GM12878 (cell line): ENCODE measurements around the gene SLC5A11. TPM values are rescaled to one million over a fixed set of nuclear protein-coding genes. Genes with fewer than 3 reads are reported as not detected.

Source experiments
- ATAC-seq: fragments of 200-7000 bp; cut with Tn5 transposase; 3 replicates; pipeline ENCODE4 v1.9.1; 2020; ENCODE audit warnings: mild to moderate bottlenecking, moderate library complexity
- BruUV-seq: library from RNA; stranded (reverse); fragments of 400-500 nt; replicated peaks from 2 replicates; lab custom pipeline; 2021; lab: Mats Ljungman, UMichigan
- CTCF ChIA-PET: fragments of 300-600 bp; sonication (Branson Sonifier 250); formaldehyde crosslinking; extraction: SDS; loops from one replicate; lab custom pipeline; 2021; ENCODE audit warnings: inconsistent platforms; lab: Yijun Ruan, JAX
- POLR2A ChIA-PET: fragments of 350-600 bp; formaldehyde crosslinking; extraction: SDS; loops from one replicate; lab custom pipeline; 2021; ENCODE audit warnings: inconsistent platforms; lab: Charles Lee
- RAD21 ChIA-PET: fragments of 300-600 bp; sonication (Branson Sonifier 250); formaldehyde crosslinking; loops from one replicate; lab custom pipeline; 2023; ENCODE audit warnings: antibody characterized with exemption; ENCODE audit not compliant: unreplicated experiment; lab: Charles Lee
- SMC1A ChIA-PET: fragments of 300-600 bp; sonication (Branson Sonifier 250); formaldehyde crosslinking; loops from one replicate; lab custom pipeline; 2023; ENCODE audit not compliant: unreplicated experiment, uncharacterized antibody; lab: Charles Lee
- DNase-seq: peaks from one replicate; pipeline ENCODE4 v3.0.0-alpha.2; 2011; ENCODE audit warnings: low read depth, low spot score
- FAIRE-seq: peaks from 3 replicates; lab custom pipeline; 2011; peaks lifted over from hg19 to GRCh38; lab: Jason Lieb, UNC
- H2AFZ ChIP-seq: 2 replicates; pipeline ENCODE4 v1.6.0; 2011; ENCODE audit warnings: low read depth, low read length, control low read depth; ENCODE audit not compliant: control insufficient read depth
- H3K27ac ChIP-seq: 2 replicates; pipeline ENCODE4 v1.5.1; 2011; ENCODE audit warnings: control low read depth; ENCODE audit not compliant: control insufficient read depth, insufficient read depth
- H3K27me3 ChIP-seq, 2 experiments: replicated peaks in 1 of 2; 2 replicates each; pipeline versions ENCODE4 v1.6.0 to v1.6.1; 2011; ENCODE audit warnings: low read length in 1 of 2; ENCODE audit not compliant: control insufficient read depth in 2 of 2, insufficient read depth in 2 of 2
- H3K36me3 ChIP-seq, 2 experiments: 2 replicates each; pipeline ENCODE4 v1.5.1; 2011; ENCODE audit warnings: low read length in 1 of 2; ENCODE audit not compliant: control insufficient read depth in 2 of 2, insufficient read depth in 2 of 2
- H3K4me1 ChIP-seq: 2 replicates; pipeline ENCODE4 v1.6.1; 2011; ENCODE audit warnings: mild to moderate bottlenecking, low read length, moderate library complexity, mixed read lengths; ENCODE audit not compliant: control insufficient read depth, insufficient read depth
- H3K4me2 ChIP-seq: 2 replicates; pipeline ENCODE4 v1.6.0; 2011; ENCODE audit warnings: control low read depth; ENCODE audit not compliant: control insufficient read depth, insufficient read depth
- H3K4me3 ChIP-seq: fragments of 200-600 bp; sonication (generic); 2 replicates; pipeline ENCODE4 v1.5.1; 2016
- H3K79me2 ChIP-seq: 2 replicates; pipeline ENCODE4 v1.6.0; 2011; ENCODE audit warnings: low read length; ENCODE audit not compliant: control insufficient read depth, insufficient read depth
- H3K9ac ChIP-seq: 2 replicates; pipeline ENCODE4 v1.8.0; 2011; ENCODE audit warnings: low read length, control low read depth, mixed read lengths; ENCODE audit not compliant: control insufficient read depth, insufficient read depth
- H3K9me3 ChIP-seq: replicated peaks from 3 replicates; pipeline ENCODE4 v1.5.1; 2011; ENCODE audit warnings: mild to moderate bottlenecking, low read length; ENCODE audit not compliant: control insufficient read depth, insufficient read depth
- H4K20me1 ChIP-seq: 2 replicates; pipeline ENCODE4 v1.6.0; 2011; ENCODE audit not compliant: control insufficient read depth, insufficient read depth
- ATF2 ChIP-seq: IDR thresholded peaks from 2 replicates; pipeline ENCODE4 v1.6.1; 2012; ENCODE audit warnings: low read length, inconsistent platforms
- E2F8 ChIP-seq: fragments of 450-650 bp; IDR thresholded peaks from 2 replicates; pipeline ENCODE4 v1.6.1; 2018; ENCODE audit warnings: mild to moderate bottlenecking, low read depth, moderate library complexity; ENCODE audit not compliant: partially characterized antibody
- WGBS: methylation state at CpG from one replicate; pipeline ENCODE4 v1.1.6; 2016; ENCODE audit warnings: low lambda C conversion rate; ENCODE audit not compliant: insufficient replicate concordance, insufficient coverage; ENCODE audit errors: missing lambda C conversion rate; 5-methylcytosine and 5-hydroxymethylcytosine counted together
- in situ Hi-C: fragments of 300-500 bp; cut with MboI; formaldehyde crosslinking; loops from 9 replicates; pipeline ENCODE4 v1.14.3; 2018; ENCODE audit warnings: mixed read lengths
- intact Hi-C: fragments of 100-400 bp; cut with micrococcal nuclease; formaldehyde crosslinking; loops from one replicate; pipeline ENCODE4 v1.14.2; 2022; ENCODE audit not compliant: unreplicated experiment
- polyA plus RNA-seq, 11 experiments: library from polyadenylated mRNA; depleted of rRNA in 4 of 11; unstranded in 6 of 11; stranded (reverse) in 5 of 11; fragments of >200 nt; fragmentation: Nextera tagmentation in 4 of 11; fragmentation: Illumina TruSeq in 1 of 11; extraction: Ambion mirVana in 4 of 11; extraction: Trizol in 1 of 11; gene quantifications; 1 replicate in 1 of 11; 2 replicates in 10 of 11; pipeline versions ENCODE4 v1.2.1 to v1.2.3, GENCODE V29; 2011 to 2016; ENCODE audit warnings: inconsistent platforms in 2 of 11, missing spikeins in 2 of 11, low read depth in 1 of 11
- total RNA-seq, 4 experiments: library from RNA; depleted of rRNA in 3 of 4; stranded (reverse); fragments of >200 nt in 3 of 4; fragmentation: Illumina TruSeq in 1 of 4; extraction: Trizol in 1 of 4; gene quantifications; 2 replicates each; pipeline versions ENCODE4 v1.2.1 to v1.2.3, GENCODE V29; 2013 to 2021

The SLC5A11 gene
- total and polyA plus RNA-seq, 10 of the 15 experiments (the other 5 are each of a cell fraction or from before 2014, with no cell fraction given) = 0.10 TPM; not detected in 9

GRCh38 chr16:24825696-24826095 is 20.1 kb upstream of the SLC5A11 start:
- SMC1A ChIA-PET = interaction anchor here (0.5 kb wide), 1 partner anchor 73 kb away, joined by 3 read pairs; no protein-coding TSS in a partner anchor
- FAIRE-seq (no peak), DNase-seq (no peak), ATAC-seq (no peak)
- Histone ChIP-seq H3K27ac (no peak overlapping the region), H3K36me3 (peaks cover 5 to 22% of the 10 kb centered on the region in 2 experiments; a peak in 3 of 4 replicates), H3K27me3 (no peaks in the 10 kb centered on the region), H3K4me3 (no peak overlapping the region), H4K20me1 (no peaks in the 10 kb centered on the region), H3K79me2 (no peaks in the 10 kb centered on the region), H3K9me3 (no peaks in the 10 kb centered on the region), H3K9ac (no peak overlapping the region), H3K4me2 (no peak overlapping the region), H3K4me1 (no peaks in the 10 kb centered on the region), H2AFZ (no peak overlapping the region)
- no peak for TF ChIP-seq ATF2
- no peak for TF ChIP-seq E2F8
- in situ Hi-C loops = no loop called here
- intact Hi-C loops = no loop called here
- POLR2A ChIA-PET = interaction anchor here (0.5 kb wide), 1 partner anchor 171 kb away, joined by 3 read pairs; no protein-coding TSS in a partner anchor
- 96% methylated on average over 10 of the region's 10 CpGs for WGBS
- RAD21 ChIA-PET = no interaction called here
- no TSS peak for BruUV-seq
- CTCF ChIA-PET = no interaction called here
